22Rv1 (cell line): ENCODE results near the gene AOPEP.
"Not testable (repeated sequence)": the region's sequence is repeated elsewhere in the genome, so short reads cannot be mapped to it uniquely, and the experiment has no call there.

Experiments used
- H3K27ac ChIP-seq: fragments of 450-650 bp; 2 replicates; pipeline ENCODE4 v1.5.1; 2017
- ZFX ChIP-seq: fragments of 450-650 bp; IDR thresholded peaks from 2 replicates; pipeline ENCODE4 v1.6.1; 2017; ENCODE audit warnings: antibody characterized with exemption, borderline replicate concordance
- TF ChIP-seq, protein P1 (sequence below): fragments of 450-650 bp; IDR thresholded peaks from 2 replicates; pipeline ENCODE4 v1.5.1; 2017; ENCODE audit warnings: mild to moderate bottlenecking

Gene AOPEP

DNA sequence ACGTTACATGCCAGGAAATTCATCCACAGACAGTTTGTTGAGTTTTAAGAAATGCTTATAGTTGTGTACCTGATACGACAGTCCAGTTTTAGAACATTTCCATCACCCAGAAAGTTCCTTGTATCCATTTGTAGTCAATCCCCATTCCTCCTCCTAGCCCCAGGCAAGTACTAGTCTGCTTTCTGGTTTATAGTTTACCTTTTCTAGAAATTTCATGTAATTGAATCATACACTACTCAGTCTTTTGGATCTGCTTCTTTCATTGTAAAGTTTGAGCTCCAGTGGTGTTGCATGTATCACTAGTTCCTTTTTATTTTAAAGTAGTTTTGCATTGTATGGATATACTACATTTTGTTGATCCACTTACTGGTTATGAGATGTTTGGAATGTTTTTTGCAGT lies 291.2 kb downstream of the AOPEP start:
- TF ChIP-seq, protein P1, sequence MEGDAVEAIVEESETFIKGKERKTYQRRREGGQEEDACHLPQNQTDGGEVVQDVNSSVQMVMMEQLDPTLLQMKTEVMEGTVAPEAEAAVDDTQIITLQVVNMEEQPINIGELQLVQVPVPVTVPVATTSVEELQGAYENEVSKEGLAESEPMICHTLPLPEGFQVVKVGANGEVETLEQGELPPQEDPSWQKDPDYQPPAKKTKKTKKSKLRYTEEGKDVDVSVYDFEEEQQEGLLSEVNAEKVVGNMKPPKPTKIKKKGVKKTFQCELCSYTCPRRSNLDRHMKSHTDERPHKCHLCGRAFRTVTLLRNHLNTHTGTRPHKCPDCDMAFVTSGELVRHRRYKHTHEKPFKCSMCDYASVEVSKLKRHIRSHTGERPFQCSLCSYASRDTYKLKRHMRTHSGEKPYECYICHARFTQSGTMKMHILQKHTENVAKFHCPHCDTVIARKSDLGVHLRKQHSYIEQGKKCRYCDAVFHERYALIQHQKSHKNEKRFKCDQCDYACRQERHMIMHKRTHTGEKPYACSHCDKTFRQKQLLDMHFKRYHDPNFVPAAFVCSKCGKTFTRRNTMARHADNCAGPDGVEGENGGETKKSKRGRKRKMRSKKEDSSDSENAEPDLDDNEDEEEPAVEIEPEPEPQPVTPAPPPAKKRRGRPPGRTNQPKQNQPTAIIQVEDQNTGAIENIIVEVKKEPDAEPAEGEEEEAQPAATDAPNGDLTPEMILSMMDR = no peak
- TF ChIP-seq ZFX = no peak
- H3K27ac ChIP-seq = 0 out of 2 replicates have a peak overlapping the region, but pooled peaks have one; percentile 18

DNA sequence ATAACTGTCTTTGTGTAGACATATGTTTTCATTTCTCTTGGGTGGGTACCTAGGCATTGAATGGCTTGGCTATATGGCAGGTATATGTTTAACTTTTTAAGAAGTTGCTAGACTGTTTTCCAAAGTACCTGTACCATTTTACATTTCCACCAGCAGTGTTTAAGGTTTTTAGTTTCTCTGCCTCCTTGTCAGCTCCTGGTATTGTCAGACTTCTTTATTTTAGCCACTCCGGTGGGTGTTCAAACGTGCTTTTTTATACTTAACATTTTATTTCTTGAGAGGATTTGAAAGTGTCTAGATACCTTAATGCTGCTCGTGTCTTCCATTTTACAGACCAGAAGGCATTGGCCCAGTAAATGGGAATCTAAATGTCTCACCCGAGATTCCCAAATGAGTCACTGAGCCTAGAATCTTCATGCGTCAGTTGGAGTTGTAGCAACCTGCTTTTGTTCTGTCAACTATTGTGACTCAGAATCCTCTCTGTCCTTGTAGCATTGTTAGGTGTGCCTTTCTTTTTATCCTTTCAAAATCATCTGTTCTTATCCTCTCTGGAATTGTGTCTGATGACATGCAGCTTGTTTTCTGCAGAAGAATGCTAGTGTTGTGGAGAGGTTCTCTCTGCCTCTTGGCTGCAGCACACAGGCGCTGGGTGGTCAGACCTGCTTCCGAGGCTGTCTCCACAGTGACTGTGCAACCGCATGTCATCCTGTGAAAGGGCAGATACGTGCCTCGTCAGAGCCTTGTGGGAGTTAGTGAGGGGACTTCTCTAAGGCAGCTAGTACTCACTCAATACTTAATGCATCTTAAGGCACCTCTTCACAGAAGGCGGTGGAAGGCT lies 291.8 kb downstream of the AOPEP start:
- H3K27ac ChIP-seq = 0 out of 2 replicates have a peak overlapping the region, but pooled peaks have one; percentile 18
- TF ChIP-seq ZFX = no peak
- TF ChIP-seq, protein P1 = no peak

DNA sequence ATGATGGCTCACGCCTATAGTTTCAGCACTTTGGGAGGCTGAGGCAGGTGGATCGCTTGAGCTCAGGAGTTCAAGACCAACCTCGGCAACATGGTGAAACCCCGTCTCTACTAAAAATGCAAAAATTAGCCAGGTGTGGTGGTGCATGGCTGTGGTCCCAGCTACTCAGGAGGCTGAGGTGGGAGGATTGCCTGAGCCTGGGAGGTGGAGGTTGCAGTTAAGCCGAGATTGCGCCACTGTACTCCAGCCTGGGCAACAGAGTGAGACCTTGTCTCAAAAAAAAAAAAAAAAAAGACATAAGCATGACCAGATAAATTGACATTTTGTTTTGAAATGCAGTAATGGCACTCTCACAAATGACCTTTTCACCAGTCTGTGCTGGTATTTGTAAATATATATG lies 294.1 kb downstream of the AOPEP start:
- H3K27ac ChIP-seq = not testable (repeated sequence)

DNA sequence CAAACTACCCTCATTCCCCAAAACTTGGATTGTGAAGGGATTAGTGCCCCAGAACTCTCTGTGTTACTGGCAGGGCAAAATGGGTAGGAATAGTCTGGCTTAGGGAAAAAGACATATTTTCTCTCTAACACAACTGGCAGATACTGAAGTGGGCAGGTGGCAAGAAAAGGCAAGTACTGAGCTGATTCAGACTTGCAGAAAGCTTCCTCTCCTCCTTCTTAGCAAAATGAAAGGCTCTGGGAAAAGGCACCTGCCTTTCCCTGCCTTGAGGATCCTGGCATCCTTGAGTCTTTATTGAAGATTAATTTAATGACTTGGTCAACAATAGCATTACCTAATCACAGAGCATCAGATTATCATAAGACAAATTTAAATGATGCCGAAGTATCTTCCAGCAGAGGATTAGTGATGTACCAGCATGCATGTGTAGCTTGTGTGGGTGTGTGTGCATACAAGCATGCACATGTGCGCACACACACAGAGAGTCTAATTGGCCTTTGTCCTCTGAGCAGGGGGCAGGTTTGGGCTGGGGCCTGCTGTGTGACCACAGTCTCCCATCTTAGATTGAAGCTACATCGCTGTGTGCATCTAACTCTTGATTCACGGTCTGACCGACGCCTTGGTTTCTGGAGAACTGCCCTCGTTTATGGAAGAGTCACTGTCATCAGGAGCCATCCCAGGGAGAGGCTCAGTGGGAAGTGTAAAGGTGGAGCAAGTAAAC lies 294.8 kb downstream of the AOPEP start:
- H3K27ac ChIP-seq = no peak overlapping the region

DNA sequence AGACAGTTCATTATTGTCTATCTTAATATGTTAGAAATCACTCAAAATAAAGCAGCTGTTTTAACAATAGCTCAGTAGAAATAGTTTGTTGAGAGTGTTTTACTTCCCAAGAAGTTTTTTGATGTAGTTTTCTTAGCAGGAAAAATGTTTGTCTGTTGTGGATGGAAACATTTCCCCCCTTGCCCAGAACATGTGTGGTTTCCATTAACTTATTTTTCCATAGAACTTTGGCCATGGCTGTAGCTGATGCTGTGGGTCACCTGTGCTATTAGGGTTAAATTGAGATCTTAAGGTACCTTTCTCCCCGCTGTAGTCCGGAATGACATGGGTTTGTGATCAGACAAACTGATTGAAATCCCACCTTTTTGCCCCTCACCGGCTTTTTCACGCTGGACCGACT lies 296.2 kb downstream of the AOPEP start:
- no peak overlapping the region for H3K27ac ChIP-seq
- TF ChIP-seq, protein P1 = no peak

More for the DNA sequence above, 294.8 kb downstream of the AOPEP start:
- no peak for TF ChIP-seq ZFX
- TF ChIP-seq, protein P1 = no peak

DNA sequence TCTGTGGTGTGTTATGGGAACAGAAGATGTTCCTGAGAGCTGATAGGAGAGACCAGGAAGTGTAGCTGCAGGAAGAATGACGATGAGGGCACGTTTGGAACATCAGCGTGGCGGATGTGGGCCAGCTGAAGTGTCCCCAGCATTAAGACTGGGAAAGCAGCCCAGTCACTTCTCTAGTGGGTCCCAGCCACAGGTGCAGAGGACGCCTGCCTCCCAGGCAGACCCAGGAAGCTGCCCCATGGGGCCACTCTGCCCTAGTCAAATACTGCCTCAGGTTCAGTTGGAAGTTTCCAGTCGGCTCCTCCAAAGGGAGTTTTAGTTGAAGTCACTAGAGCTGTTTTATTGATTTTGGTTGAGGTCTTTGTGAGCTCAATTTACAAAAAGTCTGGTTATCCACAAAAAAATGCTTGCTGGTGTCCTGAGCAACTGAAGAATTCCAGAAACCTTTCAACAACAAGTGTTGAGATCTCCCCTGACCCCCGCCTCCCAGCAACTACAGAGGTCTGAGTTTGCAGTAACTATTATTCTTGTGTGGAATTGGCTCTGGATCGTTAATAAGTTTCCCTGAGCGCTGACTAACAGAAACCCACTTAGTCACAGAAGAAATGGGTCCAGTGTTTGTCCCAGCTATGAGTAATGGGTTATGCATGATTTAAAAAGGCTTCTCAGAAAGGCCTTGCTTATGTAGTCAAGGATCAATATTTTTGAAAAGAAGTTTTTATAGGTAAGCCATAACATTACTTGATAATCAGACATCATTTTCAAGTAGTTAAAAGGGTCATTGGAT lies 296.9 kb downstream of the AOPEP start:
- H3K27ac ChIP-seq = 0 out of 2 replicates have a peak overlapping the region, but pooled peaks have one; percentile 15

DNA sequence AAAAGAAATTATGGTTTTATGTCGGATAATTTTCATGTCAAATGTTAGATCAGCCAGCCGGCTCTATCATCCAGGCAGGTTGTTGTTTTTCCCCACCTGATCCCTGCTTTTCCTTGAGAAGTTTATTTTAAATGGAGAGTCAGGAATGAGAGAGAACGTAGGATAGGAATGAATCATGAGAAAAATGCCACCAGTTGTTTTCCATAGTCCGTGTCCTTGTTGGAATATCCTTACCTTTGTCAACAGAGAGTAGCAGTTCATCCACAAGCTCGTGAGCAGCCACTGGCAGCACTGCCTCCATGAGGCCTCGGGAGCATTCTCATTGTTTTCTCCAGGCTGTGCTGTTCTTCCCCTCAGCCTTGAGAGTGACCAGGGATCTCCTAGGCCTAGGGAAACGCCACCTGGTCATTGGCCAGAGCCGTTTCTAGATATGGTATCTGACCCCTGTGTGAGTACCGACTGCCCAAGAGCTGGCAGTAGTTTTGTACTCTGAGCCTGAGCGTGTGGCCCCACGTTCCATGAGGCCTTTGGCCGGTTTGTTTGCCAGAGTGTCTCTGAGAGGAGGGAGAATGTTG lies 297.7 kb downstream of the AOPEP start:
- TF ChIP-seq ZFX = no peak
- TF ChIP-seq, protein P1 = no peak
- no peak overlapping the region for H3K27ac ChIP-seq

More for the DNA sequence above, 296.9 kb downstream of the AOPEP start:
- TF ChIP-seq, protein P1 = no peak
